Lower leg skin (tissue), 4 donors: ENCODE data around the gene ANOS1. TPM values are rescaled to one million over a fixed set of nuclear protein-coding genes. Genes with fewer than 3 reads are reported as not detected.
"Not testable (repeated sequence)": the region's sequence is repeated elsewhere in the genome, so short reads cannot be mapped to it uniquely, and the experiment has no call there.

Source experiments
- DNase-seq, 2 donors: peaks; one replicate each; pipeline ENCODE4 v3.0.0-alpha.2; 2019; ENCODE audit warnings: low spot score in 2 of 2
- H3K4me3 ChIP-seq: fragments of 200-600 bp; sonication (generic); 2 replicates; pipeline ENCODE4 v1.5.1; 2017; ENCODE audit warnings: mild to moderate bottlenecking, low read depth; ENCODE audit not compliant: poor library complexity, severe bottlenecking
- POLR2A ChIP-seq, 2 donors: fragments of 450-650 bp; IDR thresholded peaks; one replicate each; pipeline ENCODE4 v1.6.1; 2016 to 2017; ENCODE audit warnings: antibody characterized with exemption in 2 of 2, mild to moderate bottlenecking in 1 of 2, moderate library complexity in 1 of 2
- WGBS, 2 donors: methylation state at CpG; one replicate each; pipeline ENCODE4 v1.1.5; 2018; 5-methylcytosine and 5-hydroxymethylcytosine counted together
- intact Hi-C: fragments of 100-400 bp; cut with DNase I; formaldehyde crosslinking; loops from one replicate; pipeline ENCODE4 v1.15.0; 2023; ENCODE audit warnings: low total_unique reads
- total RNA-seq, 4 donors: library from RNA; depleted of rRNA; stranded (reverse); fragments of >200 nt; gene quantifications; one replicate each; pipeline ENCODE4 v1.1.0, GENCODE V29; 2016
- TF ChIP-seq, protein P1 (sequence below), 3 donors: fragments of 450-650 bp; IDR thresholded peaks; one replicate each; pipeline ENCODE4 v1.5.1; 2016; ENCODE audit warnings: antibody characterized with exemption in 3 of 3, mild to moderate bottlenecking in 3 of 3, moderate library complexity in 2 of 3

The ANOS1 gene
- total RNA-seq, 4 donors from 2014 or later, result 2.7 to 7.5 (median 5.4) TPM

DNA sequence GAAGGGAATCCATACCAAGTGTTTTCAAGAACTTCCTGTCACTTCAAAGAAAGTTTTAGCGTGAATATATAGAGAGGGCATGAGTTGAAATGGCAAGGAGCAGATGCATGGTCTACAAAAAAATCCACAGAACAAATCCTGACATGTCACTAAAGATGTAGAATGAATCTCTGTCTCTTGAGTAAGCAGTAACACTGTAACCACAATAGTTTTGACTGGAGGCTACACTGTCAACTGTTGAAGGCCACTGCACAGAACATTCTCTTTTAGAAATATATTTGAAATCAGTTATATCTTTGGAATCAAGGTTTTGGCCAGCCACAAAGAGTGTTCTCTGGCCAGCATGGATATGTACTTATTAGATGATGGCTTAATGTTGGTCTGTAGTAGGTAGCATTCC lies 183.5 kb downstream of the ANOS1 start:
- intact Hi-C loops, result no loop called here
- no peak for TF ChIP-seq POLR2A (IDR thresholded peaks at IDR 0.05)
- TF ChIP-seq, protein P1, sequence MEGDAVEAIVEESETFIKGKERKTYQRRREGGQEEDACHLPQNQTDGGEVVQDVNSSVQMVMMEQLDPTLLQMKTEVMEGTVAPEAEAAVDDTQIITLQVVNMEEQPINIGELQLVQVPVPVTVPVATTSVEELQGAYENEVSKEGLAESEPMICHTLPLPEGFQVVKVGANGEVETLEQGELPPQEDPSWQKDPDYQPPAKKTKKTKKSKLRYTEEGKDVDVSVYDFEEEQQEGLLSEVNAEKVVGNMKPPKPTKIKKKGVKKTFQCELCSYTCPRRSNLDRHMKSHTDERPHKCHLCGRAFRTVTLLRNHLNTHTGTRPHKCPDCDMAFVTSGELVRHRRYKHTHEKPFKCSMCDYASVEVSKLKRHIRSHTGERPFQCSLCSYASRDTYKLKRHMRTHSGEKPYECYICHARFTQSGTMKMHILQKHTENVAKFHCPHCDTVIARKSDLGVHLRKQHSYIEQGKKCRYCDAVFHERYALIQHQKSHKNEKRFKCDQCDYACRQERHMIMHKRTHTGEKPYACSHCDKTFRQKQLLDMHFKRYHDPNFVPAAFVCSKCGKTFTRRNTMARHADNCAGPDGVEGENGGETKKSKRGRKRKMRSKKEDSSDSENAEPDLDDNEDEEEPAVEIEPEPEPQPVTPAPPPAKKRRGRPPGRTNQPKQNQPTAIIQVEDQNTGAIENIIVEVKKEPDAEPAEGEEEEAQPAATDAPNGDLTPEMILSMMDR (IDR thresholded peaks at IDR 0.05), result no peak
- DNase-seq, result no peak
- H3K4me3 ChIP-seq, result no peak overlapping the region
- WGBS, 2 donors, result 59 to 67% methylated on average over 1 of the region's 1 CpG

- intact Hi-C loops, result no loop called here
- 67 to 82% methylated on average over 4 of the region's 4 CpGs for WGBS, 2 donors
- TF ChIP-seq POLR2A (IDR thresholded peaks at IDR 0.05), result no peak
- TF ChIP-seq, protein P1 (IDR thresholded peaks at IDR 0.05), result no peak
- no peak for DNase-seq
- no peak overlapping the region for H3K4me3 ChIP-seq
Observed at GRCh38 chrX:8546715-8547114, 185.2 kb downstream of the ANOS1 start.

DNA sequence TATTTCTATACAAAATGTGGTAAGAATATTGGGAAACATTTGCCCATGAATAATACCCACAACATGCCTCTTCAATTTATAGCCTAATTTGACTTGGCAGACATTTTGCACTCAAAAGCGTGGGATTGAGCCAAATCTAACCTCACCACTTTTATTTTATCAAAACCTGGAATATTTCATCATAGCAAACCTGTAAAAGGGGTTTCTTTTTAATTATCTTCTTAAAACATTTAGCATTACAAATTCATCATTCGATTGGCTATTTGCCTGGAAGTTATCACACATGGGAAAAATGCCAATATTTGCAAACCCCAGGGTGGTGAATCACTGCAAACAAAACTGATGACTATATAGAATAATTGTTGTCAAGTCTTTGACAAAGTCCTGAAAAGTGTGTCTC lies 211.1 kb downstream of the ANOS1 start:
- 33 to 36% methylated on average over 2 of the region's 2 CpGs for WGBS, 2 donors
- H3K4me3 ChIP-seq, result no peak overlapping the region
- no peak for DNase-seq
- intact Hi-C loops, result no loop called here
- TF ChIP-seq, protein P1 (IDR thresholded peaks at IDR 0.05), result no peak

DNA sequence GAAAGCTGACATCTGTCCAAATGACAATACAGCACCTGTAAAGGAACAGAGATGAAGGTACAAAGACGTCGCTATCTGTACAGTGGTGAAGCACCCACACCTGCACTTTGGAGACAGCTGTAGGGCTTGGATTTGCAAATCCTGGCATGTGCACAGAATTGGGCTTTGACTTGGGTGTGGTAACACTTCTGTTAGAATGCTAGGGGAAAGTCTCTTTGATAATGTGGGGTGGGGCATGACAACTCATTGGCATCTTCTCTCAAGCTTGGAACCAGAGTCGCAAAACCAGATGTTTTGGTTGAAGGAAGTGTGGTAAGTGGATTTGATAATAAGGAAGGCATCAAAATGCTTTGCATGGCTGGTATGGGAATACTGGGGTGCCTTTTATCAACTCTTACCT lies 211.8 kb downstream of the ANOS1 start:
- peak in 1 of 2 donors; percentile 13 for DNase-seq
- 33 to 41% methylated on average over 3 of the region's 3 CpGs for WGBS, 2 donors
- TF ChIP-seq, protein P1 (IDR thresholded peaks at IDR 0.05), result no peak
- no peak for TF ChIP-seq POLR2A (IDR thresholded peaks at IDR 0.05)
- H3K4me3 ChIP-seq, result no peak overlapping the region
- intact Hi-C loops, result no loop called here

- intact Hi-C loops, result no loop called here
- 73% methylated on average over 6 of the region's 6 CpGs for WGBS, 2 donors
- DNase-seq, result no peak
- H3K4me3 ChIP-seq, result no peak overlapping the region
- TF ChIP-seq, protein P1 (IDR thresholded peaks at IDR 0.05), result no peak
- no peak for TF ChIP-seq POLR2A (IDR thresholded peaks at IDR 0.05)
Observed at GRCh38 chrX:8504451-8504850, 227.5 kb downstream of the ANOS1 start.

DNA sequence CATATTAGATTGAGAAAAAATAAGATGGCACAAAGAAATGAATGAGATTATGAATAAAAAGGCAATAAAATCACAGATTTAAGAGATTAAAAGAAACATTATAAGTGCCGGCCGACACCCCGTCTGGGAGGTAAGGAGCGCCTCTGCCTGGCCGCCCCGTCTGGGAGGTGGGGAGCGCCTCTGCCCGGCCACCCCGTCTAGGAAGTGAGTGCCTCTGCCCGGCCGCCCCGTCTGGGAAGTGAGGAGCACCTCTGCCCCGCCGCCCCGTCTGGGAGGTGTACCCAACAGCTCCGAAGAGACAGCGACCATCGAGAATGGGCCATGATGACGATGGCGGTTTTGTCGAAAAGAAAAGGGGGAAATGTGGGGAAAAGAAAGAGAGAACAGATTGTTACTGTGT lies 229.8 kb downstream of the ANOS1 start:
- intact Hi-C loops, H3K4me3 ChIP-seq, DNase-seq: not testable (repeated sequence)
- 92 to 94% methylated on average over 21 of the region's 21 CpGs for WGBS, 2 donors
